HG03575 (cell line): Measurements from ENCODE around the gene OSBPL3.
A peak's percentile ranks its signal among the peaks of the same experiment; 100 is the strongest.
"Not testable (repeated sequence)": the region's sequence is repeated elsewhere in the genome, so short reads cannot be mapped to it uniquely, and the experiment has no call there.

Source experiments
- ATAC-seq: cut with Tn5 transposase; IDR thresholded peaks from one replicate; pipeline ENCODE4 v1.9.1; 2021; ENCODE audit not compliant: unreplicated experiment, insufficient number of reproducible peaks, low FRiP score; ENCODE audit errors: extremely low read depth

Gene OSBPL3

DNA sequence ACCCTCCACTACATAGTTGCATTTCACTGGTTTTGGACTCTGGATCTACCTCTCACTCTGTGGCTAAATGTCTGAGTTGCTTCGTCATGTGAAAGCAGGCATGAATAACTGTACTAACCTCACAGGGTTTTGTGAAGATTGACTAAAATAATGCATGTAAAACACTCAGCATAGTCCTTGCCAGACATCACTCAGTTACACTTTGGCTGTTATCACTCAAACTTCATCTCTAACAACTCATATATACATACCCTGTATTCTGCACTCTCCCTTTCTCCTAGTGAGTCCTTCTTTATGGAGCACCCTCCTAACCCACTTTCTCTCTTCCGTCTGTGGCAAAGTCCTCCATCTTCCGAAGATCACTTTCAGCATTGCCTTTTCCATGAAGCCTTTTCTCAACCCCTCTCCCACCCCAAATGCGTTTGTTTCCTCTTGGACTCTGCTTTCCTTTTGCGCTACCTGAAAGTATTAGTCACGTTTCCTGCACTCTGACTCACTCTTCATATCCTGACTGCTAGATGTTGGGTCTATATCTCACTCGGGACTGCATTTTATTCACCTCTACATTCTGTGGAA lies 72.6 kb downstream of the OSBPL3 start:
- no peak for ATAC-seq

DNA sequence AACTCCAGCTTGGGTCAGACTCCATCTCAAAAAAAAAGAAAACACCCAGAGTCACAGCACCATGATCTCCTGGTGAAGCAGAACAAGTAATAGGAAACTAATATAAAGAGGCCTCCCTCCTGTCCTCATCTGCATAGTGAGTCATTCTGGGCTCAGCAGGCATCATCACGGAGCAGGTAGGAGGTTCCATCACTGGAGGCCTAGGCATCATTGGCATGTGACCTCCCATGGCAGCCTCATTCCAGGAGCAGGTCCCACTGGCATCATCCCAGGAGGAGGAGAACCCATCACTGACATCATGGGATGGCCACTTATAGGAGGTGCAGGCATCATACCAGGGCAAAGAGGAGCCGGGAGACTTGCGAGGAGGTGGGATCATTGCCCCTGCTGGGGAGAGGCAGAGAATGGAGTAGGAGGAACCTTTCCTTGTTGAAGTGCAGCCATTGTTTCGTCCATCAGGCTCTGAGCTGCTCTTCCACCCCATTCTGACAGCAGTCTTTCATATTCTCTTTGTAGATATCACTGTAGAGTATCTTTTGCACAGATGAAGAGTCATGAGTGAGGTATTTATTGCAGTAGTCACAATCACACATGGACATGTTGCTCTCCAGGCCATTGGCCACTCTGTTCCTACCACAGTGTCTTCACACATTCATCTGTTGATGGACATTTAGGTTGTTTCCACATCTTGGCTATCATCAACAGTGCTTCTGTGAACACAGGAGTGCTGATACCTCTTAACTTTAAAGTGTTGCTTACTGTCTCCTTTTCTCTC lies 73.8 kb downstream of the OSBPL3 start:
- no peak for ATAC-seq

DNA sequence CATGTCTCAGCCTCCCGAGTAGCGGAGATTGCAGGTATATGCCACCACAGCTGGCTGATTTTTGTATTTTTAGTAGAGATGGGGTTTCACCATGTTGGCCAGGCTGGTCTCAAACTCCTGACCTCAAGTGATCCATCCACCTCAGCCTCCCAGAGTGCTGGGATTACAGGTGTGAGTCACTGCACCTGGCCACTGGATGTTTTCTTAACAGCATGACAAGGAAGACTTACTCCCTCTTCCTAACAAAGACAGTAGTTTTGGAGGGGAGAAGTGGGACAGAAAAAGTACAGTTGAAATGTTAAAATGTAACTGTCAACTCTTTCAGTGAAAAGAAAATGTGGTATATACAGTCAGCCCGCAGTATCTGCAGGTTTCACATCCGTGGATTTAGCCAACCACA lies 76.0 kb downstream of the OSBPL3 start:
- ATAC-seq, result not testable (repeated sequence)

DNA sequence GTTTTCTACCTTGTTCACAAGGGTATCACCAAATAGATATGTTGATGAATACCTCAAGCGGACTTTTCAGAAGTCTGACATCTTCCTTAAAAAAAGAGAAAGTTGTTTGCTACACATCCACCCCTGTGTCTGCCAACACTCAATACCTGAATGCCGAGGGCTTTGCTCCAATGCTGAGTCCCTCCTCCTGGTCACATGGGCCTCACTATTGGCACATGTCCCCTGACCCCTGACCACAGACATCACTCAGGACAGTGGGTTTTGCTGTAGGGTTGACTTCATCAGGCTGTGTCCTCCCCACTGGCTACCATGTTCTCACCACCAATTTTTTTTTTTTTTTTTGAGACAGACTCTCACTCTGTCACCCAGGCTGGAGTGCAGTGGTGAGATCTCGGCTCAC lies 76.4 kb downstream of the OSBPL3 start:
- no peak for ATAC-seq

DNA sequence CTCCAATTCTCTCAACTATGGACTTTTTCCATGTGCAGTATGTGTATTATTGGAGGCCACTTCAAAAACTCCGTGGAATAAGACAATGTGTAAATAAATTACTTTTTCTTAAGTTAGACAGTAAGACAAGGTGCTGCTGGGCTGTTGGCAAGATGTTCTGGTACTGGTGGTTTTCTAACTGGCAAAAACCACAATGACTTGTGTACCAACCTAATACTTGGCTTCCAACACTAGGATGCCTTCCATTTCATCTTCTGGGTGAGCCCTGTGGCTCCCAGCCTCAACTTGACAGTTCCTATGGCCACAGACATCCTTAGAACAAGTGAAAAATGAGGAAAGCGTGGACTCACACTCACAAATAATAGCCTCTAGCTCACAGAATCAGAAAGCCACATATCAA lies 77.0 kb downstream of the OSBPL3 start:
- no peak for ATAC-seq

DNA sequence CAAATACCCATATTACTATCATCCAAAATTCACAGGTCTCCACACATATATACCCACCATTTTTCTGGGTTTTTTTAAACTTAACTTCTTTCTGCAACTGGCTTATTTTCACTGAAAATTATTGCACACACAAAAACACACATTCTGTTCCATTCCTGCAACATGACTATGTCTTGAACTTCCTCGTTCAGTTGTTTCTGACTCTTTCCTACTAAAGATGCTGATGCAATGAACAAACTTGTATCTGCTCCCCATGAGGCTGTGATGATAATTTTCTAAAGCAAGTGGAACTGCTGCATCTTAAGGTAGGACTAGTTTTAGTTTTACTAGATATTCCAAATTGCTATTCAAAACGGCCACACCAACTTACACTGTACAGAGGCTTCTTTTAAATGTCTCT lies 77.7 kb downstream of the OSBPL3 start:
- ATAC-seq, result no peak

DNA sequence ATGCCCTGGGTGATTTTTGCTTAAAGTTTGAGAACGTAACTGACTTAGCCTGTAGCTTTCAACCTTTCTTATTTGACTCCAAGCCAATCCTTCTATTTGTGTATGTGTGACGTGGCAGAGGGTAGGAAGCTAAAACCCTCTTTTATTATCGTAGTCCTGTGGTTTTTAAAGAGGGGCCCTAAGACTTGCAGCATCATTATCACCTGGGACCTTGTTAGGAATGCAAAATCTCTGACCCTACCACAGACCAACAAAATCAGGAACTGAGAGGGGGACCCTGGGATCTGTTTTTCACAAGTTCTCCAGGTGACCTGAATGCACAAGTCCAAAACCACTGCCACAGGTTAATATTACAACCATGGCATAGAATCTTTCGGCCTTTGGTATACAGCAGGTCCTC lies 80.1 kb downstream of the OSBPL3 start:
- ATAC-seq, result no peak

DNA sequence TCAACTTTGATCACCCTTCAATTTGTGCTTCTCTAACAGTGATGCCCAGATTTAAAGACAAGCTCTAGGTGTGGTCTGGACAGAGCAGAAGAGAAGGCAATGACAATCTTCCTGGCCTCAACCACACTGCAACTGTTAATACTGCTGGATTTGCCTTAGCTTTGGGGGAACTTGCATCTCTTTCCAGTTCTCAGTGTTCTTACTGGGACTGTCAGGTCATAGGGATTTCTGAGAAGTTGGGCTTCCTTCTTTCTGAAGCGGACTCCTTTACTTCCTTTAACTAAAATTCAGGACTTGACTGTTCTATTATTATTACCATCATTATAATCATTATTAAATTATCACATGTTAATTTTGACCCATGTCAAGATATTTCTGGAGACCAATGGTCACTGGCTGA lies 80.8 kb downstream of the OSBPL3 start:
- ATAC-seq, result no peak

DNA sequence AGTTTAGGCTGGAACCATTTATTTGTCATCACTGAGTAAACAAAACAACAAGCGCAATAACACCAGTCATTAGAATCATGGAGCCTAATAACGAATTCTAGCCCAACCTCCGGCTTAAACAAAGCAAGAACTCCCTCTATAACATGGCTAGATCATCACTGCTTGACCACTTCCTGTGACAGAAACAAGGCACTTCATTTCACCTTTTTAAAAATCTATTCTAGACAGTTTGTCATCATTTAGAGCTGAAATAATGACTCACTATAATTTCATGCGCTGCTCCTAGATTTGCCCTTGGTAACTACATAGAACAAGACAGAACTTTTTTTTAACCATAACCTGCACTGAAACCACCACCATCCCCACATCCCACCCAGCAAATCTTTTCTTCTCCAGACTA lies 81.3 kb downstream of the OSBPL3 start:
- ATAC-seq, result no peak

DNA sequence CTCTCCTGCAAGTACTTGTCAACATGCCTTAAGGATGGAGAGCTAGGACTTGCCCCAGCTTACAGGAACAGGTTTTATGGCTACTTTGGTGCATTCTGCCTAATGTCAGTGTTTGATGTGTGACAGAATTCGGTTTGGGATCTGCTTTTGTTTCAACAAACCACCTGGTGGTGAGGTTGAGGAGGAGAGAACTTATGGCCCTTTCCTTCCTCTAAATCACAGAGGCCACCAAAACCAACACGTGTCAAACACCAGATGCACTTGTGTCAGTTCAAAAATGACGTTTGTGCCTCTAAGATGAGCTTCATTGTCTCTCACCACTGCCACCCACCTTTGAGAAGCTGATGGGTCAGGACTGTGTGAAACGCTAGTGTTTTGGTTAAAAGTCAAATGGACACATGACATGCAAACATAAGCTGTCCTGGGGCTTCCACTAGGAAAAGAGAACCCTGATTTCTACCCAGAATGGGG lies 83.9 kb downstream of the OSBPL3 start:
- ATAC-seq, result peak; percentile 54

DNA sequence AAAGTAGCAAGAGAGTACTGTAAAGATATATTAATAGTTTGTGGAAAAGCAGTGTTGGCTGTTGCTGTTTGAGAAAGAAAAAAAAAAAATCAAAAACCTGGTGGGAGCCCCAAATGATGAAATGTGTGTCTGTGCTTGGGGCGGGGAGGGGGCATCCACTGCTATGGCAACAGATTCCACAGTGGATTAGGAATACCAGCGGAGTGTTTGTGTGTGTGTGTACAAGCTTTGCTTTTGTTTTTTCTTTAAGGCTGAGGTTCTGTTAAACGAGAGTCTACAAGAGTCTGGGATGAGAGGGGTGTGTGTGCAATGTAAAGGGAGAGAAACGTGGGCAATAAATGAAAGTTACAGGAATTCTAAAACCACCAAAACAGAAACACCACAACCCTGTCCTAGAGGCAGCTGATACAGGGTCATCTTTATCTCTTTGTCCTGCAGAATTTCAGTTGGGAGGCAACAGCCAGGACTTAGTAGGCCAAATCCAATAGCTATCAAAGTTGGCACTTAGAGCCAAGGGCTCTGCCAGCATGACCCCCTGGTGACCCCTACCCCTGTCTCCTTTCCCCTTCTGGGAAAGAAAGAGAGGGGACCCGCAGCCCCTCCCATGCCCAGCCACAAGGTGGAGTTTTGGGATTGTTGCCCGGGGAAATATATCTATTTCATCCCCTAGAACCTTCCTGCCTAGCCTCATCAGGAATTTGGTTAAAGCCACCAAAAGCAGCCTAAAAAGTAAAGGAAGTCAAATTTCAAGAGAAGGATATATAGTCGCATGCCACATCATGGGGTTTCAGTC lies 85.4 kb downstream of the OSBPL3 start:
- no peak for ATAC-seq

DNA sequence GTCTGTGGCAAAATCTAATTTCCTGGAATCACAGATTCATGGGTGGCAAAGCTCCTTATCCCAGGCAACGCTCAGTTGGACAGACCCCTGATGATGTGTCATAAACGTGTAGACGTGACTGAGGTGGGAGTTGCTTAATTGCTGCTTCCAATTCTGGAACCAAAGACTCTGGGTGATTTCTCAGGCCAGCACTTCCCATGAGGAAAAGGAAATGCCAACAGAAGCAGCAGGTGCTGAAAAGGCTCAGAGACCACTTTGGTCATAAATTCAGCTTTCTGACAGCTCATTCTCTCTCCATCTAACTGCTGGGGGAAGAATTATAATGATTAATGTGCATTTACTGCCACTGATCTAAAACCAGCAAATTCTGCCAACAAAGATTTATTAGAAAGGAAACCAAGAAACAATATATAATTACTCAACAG lies 88.7 kb downstream of the OSBPL3 start:
- ATAC-seq, result no peak

DNA sequence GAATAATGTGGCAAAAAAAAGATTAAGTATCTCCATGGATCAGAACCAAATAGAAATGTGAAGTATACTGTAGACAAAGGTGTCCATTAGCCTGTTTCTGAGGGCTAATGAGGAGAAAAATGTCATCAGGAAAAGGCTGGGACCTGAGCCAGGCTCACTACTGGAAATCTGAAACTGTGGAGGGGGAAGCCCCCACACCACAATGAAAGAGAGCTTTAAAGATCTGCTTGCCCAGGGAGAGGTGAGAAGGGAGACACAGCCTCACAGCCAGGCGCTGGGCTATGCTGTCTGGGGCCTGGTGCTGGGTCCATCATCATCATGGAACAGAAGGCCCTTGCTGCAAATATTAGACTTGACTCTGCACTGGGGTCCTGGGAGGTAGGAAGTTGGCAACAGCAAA lies 90.4 kb downstream of the OSBPL3 start:
- ATAC-seq, result no peak

DNA sequence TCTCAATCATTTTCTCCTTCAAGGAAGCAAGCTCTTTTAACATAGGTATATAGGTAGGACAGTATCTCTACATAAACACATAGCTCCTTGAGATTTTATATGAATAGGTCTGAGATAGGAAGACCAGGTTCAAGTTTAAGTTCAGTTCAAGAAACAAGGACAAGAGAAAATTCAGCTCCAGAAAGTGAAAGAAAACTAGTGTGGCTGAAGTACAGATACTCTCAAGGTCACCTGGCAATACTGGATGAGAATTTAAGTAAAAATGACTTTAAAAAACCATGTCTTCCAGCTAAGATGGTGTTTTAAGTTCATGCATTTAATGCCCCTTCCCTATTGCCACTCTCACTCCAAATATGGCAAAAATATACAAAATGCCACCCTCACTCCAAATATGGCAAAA lies 91.3 kb downstream of the OSBPL3 start:
- ATAC-seq, result no peak

DNA sequence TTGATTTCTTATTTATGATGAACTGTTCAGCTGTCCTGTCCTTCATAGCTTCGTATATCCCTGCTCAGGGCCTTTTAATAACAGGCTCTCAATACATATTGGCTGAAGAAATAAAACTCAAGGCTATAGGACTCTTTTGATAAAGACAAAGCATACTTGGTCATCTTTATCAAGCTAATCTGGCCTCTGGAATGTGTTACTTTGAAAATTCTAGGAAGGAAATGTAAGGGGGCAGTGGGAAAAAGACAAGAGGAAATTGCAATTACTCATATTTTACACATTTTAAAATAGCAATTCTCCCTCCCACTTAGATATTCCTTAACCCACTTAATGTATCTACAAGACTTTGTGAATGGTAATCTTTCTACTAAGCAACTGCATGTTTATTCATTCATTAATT lies 94.3 kb downstream of the OSBPL3 start:
- no peak for ATAC-seq

DNA sequence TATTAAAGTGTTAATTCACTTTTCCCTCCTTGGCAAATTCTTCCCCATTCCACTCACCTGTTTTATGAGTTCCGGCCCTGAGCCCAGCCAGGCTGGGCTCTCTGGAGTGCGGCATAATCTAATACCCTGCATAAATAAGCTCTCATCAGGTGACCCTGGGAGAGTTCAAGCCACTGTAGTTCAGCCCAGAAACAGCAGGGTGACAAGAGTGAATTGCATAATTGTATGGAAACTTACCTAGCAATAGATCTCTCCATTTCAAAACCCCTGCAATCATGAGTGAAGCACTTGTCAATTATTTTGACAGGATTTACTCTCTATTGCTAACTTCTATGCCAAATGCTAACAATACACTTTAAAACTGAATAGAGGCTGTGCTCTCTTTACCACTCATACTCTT lies 94.7 kb downstream of the OSBPL3 start:
- no peak for ATAC-seq

DNA sequence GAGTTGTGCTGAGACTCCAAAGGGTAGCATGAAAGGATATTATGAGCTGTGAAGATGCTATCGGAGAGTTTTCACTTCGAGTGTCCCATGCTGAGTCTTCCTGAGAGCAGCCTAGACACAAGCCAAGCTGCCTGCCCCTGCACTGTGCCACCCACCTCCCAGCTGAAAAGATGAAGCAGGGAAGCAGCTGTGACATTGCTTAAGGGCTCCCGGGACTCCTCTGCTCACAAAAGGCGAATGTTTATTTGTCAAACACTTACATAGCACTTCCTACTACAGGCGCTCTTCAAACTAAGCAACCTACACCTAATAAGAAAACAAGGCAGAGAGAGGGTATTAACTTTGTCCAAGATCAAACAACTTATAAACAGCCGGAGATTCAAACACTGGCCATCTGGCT lies 95.6 kb downstream of the OSBPL3 start:
- ATAC-seq, result no peak

DNA sequence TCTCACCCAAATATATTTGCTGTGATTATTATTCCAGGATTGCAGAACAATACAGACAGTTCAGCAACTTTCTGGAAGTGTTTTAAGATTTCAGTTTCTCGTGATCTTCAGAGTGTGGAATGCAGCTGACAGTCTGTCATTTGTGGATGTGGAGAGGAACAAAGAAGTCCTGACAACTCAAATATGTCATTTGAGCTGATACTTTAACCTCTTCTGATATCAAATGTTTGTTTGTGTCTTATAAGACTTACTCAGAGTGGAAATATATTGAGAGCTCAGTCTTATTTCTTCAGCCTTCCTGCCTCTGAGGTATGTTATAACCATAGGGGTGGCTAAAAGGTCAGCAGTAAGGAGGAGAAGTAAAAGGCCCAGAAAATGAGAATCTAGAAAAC lies 96.4 kb downstream of the OSBPL3 start:
- no peak for ATAC-seq

DNA sequence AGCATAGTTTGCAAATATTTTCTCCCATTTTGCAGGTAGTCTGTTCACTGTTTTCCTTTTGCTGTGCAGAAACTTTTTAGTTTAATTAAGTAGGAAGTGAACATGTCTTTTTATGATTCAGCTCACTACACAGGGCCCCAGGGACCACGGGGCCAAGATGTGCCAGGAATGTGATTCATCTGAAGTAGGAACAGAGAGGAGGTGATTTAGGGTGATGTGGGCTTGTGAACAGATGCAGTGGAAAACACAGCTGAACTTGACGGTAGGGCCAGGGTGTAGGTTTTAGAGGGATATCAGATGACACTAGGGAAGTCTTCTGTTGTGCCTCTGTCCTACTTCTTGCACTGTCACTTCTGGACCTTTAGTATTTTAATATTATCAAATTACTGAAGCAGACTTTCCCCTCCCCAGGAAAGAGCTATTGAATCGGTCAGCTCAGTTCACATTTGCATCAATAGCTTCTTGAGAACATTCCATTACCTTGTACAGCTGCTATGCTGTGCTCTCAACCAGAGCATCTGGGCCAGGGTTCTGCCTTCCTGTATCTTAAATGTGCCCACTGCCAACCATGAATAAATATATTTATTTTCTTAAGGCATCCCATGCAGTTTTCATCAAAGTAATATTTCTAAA lies 96.9 kb downstream of the OSBPL3 start:
- ATAC-seq, result no peak

DNA sequence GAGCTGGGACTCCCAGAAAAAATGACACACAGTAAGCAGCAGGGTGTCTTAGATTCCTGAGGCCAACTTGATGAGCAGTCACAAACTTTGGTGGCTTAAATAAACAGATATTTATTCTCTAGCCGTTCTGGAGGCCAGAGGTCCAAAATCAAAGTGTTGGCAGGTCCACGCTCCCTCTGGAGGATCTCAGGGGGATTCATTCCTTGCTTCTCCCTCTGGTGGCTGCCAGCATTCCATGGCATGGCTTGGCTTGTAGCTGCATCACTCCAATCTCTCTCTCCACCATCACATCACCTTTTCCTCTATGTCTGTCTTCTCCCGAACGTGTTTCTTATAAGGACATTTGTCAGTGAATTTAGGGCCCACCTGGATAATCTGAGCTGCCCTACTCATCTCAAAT lies 98.4 kb downstream of the OSBPL3 start:
- ATAC-seq, result no peak
